CD4-positive, alpha-beta T cell treated with Interleukin-17A for 1 hour (primary cell): Measurements from ENCODE around the gene TSPAN11.

Source experiments
- DNase-seq: peaks from one replicate; pipeline ENCODE4 v3.0.0-alpha.2; 2020

TSPAN11 gene

DNA sequence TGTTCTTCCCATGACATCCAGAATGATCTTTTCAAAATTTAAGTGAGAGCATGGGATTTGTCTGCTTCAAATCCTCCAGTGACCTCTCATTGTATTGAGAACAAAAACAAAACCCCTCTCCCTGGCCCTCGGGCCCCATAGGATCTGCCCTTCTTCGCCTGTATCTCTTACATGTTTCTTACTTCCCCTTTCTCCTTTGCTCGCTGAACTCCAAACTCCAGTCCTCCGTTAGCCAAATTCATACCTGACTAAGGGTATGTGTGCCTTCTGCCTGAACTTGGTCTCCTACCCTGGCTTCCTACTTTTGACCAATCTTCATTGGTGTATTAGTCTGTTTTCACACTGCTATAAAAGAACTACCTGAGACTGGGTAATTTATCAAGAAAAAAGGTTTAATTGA is 13.2 kb upstream of the TSPAN11 start:
- no peak for DNase-seq

DNA sequence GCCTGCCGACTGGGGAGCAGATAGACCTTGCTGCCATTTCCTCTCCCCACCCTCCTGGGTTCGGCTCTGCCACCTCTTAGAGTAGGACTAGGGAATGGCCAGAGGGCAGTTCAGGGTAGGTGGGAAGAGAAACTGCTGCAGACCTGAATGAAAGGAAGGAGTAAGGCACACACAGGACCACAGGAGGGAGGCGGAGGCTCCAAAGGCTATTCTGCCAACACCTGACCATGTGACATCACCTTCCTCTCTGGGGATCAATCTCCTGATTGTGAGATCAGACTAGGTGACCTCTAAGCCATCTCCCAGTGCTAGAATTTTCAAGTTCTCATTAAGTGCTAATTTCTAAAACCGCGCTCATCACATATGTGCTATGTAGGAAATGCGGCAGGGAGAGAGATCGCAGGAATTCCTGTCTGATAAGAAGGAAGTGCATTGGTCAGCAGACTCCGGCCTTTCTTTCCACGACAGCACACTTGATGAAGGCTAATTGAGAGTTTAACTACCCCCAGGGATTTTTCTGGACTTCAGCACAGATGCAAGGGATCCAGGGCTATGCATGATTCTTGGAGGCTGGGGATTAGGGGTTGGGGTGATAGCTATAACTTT is 11.5 kb upstream of the TSPAN11 start:
- DNase-seq = no peak

DNA sequence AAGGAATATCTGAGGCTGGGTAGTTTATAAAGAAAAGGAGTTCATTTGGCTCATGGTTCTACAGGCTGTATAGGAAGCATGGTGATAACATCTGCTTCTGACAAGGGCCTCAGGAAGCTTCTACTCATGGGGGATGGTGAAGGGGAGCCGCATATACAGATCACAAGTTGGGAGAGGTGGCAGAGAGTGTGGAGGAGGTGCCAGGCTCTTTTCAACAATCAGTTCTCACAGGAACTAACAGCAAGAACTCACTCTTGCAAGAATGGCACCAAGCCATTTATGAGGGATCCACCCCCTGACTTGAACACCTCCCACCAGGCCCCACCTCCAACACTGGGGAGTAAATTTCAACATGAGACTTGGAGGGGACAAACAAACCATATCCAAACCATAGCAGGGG is 3.5 kb upstream of the TSPAN11 start:
- DNase-seq = no peak

DNA sequence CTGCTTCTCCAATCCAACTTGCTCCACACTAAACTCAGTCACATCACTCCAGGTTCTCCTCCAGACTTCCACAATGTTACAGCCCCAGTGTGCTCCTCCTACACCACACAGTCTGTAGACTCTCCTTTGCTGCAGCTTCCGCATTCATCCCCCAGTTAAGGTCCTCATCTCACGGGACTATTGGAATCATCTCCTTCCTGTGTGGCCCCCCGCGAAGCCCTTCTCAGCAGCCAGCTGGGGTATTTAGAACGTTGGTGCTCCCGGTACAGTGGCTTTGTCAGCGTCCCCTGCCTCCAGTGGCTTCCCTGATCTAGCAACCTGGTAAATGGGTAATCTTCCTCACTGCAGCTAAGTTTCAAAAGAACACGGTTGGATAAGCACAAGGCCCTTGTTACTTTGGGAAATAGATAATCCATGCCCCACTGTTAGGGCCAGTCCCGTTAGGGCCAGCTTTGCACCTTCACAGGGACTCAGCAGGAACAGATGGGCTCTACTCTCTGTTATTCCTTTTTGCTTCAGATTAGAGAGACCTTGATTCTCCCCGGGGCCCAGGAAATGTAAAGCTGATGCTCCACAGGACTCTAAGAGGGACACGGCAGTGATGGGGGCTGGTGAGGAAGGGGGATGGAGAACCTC is 823 bp upstream of the TSPAN11 start:
- DNase-seq = no peak

DNA sequence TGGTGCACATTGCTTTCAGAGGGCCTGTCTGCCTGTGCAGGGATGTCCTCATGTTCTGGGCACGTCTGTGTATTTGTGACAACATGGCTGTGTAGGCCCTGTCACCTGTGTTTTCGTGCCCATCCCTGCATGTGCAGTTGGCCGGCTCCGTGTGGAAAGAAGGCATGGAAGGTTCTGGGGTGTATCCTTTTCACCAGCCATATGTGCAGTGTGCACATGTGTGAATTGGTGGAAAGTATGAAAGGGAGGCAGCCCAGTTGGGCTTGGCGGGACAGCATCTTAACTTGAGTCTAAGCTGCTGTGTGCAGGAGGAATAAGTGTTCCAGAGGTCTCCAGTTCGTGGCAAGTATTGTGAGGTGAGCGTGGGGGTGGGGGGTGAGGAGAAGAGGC is 669 bp downstream of the TSPAN11 start:
- DNase-seq = no peak

DNA sequence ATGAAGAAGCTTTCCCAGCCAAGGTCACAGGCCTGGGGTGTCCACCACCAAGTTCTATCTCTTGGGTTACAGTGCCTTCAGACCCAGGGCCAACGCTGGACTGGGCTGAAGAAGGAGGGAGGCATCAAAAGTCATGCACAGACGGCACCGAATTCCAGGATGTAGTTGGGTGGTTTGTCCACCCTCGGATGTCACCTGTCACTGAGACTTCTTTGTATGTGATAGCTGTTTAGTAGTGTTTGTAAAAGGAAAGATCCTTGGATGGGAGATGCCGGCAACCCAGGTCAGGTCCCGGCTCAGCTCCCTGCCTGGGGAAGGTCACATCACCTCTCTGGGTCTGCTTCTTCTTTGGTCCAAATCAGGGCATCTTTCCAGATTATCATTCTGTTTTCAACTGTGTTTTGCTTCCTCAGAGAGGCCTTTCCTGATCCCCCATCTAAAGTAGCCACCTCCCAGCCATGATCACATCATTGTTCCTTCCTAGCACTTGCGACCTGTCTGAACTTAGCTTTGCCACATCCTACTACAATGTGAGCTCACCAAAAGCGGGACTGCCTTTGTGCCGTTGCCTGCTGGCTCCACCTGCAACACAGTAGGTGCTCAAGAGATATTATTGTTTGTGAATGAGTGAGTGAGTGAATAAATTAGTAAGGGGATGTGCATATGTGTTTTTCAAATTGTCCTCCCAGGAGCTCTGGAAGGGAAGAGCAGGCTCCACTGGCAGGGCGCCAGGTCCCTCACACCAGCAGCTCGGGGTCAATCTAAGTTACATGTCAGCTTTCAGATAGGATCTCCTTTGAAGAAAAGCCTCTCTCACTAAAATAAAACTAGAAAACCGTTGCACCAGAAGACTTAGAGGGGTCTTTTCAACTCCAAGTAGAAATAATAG is 2.1 kb downstream of the TSPAN11 start:
- no peak for DNase-seq

DNA sequence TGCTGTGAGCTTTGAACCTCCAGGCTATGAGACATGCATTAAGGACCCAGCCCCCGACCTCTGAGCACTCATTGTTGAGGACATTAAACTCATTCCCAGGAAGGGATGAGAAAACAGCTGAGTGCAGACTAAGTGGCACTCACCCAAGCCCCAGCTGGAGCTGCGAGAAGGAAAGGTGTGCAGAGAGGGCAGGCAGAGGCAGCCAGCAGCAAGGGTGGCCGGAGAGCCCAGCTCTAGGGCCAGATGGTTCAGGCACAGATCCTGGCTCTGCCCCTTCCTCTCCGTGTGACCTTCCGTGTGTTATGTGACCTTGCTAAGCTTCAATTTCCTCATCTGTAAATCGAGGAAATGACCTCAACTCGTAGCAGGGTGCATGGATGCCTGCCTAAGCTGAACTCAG is 3.7 kb downstream of the TSPAN11 start:
- DNase-seq = no peak

DNA sequence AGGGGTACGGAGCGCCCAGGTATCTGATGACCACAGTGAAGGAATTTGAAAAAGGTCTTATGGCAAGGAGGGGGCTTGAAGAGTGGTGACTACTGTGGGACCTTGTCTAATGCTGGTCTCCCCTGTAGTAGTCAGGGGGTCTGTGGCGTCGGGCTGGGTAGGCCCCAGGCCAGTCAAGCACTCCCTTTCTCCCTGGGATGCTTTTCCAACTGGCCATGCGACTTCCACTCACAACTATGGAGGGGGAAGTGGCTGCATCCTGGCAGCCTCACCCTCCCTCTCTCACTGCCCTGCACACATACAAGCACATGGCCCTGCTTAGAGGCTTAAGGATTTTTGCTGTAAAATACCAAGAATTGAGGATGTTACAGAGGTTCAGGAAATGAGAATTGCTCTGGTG is 4.1 kb downstream of the TSPAN11 start:
- DNase-seq = no peak

DNA sequence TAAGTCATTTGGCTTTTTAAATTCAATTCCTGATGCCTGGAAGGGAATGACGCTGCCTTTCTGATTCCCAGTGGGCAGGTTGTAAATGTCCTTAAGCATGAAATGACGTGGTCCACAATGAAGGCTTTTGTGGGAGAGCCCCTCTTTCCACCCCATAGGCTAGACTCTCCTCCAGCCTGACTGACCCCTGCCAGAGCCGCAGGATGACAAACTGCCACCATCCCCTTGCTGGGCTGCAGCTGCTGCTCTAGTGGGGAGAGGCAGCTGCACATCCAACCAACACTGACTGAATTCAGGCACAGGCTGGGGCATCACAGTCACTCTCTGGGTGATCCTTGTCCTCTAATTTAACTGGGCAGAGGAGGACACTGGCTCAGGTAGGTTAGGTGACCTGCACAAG is 6.3 kb downstream of the TSPAN11 start:
- no peak for DNase-seq

DNA sequence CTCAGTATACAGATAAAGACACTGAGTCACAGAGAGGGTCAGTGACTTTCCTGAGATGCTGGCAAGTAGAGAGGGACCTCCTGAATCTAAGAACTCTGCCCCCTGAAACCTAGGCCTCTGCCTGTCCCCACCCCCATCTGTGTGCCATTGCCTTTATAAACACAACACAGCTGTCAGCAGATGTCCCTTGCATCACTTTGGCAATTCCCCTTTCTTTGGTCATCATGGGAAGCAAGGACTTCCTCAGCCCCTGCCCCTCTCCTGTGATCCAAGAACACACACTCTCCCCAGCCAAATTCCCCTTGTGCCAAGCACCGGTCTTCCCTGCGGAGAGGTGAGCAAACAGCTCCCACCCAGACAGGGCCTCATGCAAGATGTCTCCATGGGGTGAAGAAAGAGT is 8.3 kb downstream of the TSPAN11 start:
- no peak for DNase-seq

DNA sequence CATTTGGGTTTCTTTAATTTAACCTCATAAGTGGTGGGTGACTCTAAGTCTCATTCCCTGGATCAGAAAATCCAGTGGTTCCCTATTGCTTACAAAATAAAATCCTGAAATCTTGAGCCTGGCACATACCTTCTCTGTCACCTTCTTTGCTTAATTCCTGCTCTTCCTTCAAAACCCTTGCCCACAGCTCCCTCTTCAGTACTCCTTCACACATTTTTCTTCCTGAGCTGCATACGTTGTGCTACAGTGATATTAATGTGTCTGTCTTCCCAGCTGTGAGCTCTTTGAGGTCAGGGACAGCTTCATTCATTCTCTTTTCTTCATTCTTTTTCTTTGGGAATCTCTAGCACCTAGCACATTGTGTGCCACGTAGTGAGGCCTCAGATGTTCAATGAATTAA is 9.5 kb downstream of the TSPAN11 start:
- no peak for DNase-seq

DNA sequence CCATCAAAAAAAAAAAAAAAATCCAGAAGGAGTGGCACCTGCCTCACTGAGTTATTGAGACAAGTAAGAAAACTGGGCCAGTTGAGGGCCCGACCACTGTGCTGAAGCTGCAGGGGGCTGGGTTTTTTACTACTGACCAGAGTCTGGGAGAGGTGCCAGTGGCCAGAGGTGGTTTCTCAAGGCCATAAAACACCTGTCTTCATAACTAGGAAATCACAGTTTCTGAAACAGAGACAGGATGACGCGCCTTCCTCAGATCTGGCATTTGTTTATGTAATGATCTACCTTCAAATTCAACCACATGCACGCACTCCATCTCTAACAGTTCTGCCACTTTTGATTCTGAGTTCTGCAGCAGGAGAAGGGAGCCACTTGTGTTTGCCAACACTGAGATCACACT is 12.7 kb downstream of the TSPAN11 start:
- no peak for DNase-seq

DNA sequence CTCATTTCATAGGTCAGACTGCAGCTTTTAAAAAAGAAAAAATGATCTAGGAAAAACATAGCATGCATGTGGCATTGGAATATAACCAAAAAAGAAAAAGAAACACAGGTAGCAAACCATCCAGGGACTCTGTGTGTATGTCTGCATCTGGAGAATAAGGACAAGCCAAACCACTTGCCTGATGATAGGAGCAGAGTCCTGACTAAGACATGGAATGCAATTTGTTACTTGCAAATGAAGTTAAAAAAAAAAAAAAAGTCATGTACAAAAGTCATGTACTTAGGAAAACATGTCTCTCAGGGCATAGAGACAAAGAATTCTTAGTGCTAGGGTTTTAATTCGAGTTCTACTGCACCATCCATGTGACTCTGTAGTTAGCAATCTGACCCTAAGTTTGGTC is 15.9 kb downstream of the TSPAN11 start:
- DNase-seq = no peak

DNA sequence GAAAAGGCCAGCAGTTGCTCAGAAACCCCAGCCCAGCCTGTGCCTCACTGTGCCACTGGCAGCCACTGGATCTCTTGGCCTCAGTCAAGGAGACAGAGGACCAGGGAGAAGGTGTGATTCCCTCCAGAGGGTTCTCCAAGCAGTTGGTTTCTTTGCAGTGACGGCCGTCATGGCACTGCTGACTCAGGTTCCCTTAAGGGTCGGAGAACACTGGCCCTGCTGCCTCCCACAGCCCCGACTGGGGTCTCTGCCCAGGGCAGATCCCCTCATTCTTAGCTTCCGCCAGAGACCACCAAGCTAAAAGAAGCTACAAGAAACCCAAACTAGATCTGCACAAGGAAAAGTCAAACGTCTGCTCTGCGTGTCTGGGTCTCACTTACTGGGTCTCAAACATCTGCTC is 16.4 kb downstream of the TSPAN11 start:
- DNase-seq = no peak

DNA sequence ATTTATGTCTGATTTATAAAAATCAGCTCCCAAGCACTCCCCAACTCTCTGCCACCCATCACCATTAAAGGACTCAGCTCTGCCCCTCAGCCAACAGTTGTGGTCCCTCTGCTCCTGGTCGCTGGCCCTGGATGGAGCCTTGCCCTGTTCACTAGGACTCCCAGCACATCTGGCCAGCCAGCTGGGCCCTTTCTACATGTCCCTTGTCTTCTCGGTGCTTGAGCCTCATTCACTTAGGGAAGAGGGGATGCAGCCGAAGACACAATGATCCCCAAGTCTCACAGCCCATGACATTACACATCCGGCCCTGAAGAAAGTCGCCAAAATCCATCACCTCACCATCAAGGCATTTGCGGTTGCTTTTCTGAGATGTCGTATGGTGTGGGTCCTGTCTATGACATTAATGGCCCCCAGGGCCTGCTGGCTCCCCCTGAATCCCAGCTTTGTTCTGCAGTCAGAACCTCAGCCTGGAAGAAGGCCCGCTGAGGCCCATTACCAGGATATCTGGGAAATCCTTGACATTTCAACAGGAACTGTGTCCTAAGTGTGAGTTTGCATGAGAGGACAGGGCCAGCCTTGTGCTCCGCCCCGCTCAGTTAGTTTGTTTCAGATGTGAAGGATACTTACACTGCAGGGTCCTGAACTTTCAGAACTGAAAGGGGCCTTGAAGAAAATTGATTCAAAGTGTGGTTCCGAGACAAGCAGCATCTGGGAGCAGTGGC is 19.1 kb downstream of the TSPAN11 start:
- no peak for DNase-seq

DNA sequence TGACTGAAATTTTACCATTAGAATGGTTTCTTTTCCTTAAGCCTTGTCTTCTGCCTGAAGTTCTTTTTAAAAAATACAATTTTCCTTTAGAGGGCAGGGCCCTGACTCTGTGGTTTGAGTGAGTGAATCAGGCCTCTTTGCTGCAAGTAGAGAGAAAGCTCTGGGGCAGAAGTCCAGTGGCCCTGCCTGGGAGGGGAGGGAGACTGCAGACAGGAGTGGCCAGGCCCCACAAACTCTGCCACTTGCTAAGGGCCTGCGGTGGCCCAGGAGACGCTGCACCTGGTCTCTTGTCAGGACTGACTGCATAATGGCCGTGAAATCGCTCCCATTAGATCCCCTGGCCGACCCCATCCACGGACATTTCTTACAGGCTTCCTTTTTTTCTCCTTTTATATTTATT is 25.5 kb downstream of the TSPAN11 start:
- DNase-seq = no peak

DNA sequence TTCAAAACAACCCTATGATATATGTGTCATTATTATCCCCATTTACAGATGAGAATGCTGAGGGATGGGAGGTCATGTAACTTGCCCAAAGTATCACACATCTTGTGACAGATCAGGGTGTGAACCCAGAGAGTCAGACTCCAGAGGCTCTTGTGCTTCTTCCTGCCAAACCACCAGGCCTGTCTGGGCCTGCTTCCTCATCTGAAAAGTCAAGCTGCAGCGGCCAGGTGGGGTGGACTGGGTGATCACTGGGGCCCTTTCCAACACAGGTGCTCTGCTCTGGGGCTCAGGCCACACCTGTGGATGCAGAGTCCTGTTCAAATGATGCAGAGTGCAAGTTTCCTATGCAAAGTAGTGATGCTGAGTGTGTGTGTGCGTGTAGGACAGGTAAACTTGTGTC is 26.7 kb downstream of the TSPAN11 start:
- DNase-seq = no peak

DNA sequence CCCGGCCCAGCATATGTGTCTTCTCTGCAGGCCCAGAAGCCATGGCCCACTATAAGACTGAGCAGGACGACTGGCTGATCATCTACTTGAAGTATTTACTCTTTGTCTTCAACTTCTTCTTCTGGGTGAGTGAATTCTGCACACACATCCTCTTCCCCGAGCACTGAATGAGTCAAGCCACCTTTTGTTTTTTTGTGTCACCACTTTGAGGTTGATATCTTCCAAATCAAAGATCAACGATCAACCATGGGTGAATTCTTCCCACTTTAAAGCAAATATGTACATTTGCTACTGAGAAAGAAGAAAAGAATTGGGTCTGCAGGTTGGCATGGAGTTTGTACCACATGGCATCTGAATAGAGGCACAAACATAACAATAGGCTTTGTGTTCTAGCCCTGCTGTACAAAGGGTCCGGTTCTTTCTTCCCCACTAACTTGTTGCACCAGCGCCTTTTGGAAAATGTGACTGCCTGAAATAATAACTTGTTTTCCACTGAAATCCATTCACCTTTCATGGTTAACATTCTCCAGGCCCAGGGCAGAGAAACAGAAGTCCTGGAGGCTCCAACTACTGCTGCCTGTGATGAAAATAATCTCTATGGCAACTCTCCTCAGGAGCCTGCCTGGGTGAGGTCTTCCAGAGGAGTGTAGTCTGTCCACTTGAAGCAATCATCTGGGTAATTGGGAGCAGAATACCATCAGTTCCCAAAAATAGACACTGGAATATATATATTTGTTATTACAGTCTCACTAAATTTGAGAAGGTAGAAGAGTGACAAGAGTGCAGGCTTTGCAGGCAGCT is 27.6 kb downstream of the TSPAN11 start:
- DNase-seq = no peak

DNA sequence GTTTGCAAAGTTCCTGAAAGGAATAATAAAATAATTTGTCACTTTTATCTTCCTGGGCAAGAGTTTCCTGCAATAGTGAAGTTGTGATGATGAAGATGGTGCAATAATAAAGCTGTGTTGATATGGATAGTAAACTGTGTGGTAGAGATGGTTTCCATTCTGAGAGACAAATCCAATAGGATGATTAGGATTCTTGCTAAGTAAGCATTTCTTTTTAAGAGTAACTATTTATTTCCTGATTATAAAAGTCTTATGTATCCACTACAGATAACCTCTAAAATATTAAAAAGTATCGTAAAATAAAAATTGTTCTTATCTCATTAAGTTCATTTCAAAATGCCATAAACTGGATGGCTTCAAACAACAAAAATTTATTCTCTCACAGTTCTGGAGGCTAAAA is 28.7 kb downstream of the TSPAN11 start:
- DNase-seq = no peak

DNA sequence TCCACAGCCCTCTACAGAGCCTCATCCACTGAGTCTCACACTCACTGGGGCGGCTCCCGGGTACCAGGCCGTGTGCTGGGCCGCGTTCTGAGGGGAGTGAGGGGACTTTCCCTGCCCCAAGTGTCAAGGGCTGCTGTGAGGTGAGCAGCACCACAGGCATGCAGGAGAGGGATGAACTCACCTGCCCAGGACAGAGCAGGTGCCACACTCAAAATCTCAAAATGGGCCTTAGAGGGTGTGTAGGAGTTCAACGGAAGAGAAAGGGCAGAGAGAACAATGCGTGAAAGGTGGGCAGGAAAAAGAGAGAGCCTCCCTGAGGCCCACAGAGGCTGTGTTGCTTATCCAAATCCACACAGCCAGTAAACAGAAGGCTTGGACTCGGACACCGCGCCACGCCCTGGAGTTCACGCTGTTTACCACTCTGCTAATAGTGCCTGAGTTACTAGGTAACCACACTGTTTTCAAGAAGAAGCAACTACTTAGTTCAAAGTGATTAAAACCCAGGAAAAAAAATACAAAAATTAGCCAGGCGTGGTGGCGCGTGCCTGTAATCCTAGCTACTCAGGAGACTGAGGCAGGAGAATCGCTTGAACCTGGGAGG is 32.7 kb downstream of the TSPAN11 start:
- no peak for DNase-seq

DNA sequence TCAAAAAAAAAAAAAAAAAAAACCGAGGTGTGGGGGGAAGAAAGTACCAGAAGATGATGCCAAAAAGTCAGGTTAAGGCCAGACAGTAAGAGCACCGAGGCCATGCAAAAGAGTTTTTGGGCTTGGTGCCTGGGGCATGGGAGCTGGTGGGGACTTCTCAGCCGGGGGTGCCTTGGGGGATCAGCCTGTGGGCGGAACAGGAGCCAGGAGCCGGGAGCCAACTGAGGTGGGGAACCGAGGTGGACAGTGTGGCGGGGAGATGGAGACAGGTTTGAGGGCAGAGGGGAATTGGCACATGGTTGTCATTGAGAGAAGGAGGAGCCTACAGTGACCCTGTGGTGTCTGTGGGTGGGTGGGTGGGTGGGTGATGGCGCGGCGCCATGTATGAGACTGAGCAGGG is 33.2 kb downstream of the TSPAN11 start:
- DNase-seq = no peak

DNA sequence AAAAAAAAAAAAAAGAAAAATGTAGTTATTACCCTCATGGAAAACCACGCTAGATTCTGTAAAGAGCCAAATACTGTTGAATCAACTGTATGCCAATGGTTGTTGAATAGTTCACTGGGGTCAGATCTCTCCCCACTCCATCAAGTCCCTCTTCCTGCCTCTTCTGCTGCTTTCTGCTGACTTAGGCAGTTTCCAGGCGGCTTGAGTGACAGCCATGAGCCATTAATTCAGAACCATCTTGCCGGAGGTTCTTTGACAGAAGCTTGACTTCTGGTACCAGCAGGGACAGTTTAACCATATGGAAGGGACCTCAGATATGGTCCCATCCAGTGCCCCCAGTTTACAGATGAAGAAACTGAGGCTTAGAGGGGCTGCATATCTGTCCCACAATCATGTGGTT is 34.5 kb downstream of the TSPAN11 start:
- no peak for DNase-seq
